NB4 (cell line): ENCODE data around the gene TVP23B.
"Not testable (repeated sequence)": the region's sequence is repeated elsewhere in the genome, so short reads cannot be mapped to it uniquely, and the experiment has no call there.

Experiments used
- CTCF ChIP-seq: IDR thresholded peaks from one replicate; pipeline ENCODE4 v1.5.1; 2012; ENCODE audit warnings: low read depth, low read length
- POLR2A ChIP-seq: IDR thresholded peaks from 2 replicates; pipeline ENCODE4 v1.6.1; 2011; ENCODE audit warnings: mild to moderate bottlenecking; ENCODE audit not compliant: insufficient read length; ENCODE audit errors: extremely low read depth

GRCh38 chr17:18739616-18740391, 41.2 kb upstream of the TVP23B start:
- TF ChIP-seq CTCF, POLR2A: not testable (repeated sequence)
